Kidney epithelial cell (primary cell): Measurements from ENCODE around the gene PAMR1. TPM values are rescaled to one million over a fixed set of nuclear protein-coding genes. Genes with fewer than 3 reads are reported as not detected.

ENCODE experiments used
- DNase-seq: peaks from one replicate; pipeline ENCODE4 v3.0.0-alpha.2; 2010; ENCODE audit warnings: low read depth
- H3K27me3 ChIP-seq: 2 replicates; pipeline ENCODE4 v1.6.0; 2011; ENCODE audit warnings: low read length; ENCODE audit not compliant: control insufficient read depth, insufficient read depth
- H3K36me3 ChIP-seq: 2 replicates; pipeline ENCODE4 v1.5.1; 2011; ENCODE audit warnings: low read length; ENCODE audit not compliant: control insufficient read depth, insufficient read depth
- H3K4me3 ChIP-seq: 2 replicates; pipeline ENCODE4 v1.5.1; 2011; ENCODE audit warnings: low read depth, mild to moderate bottlenecking, control low read depth, low read length
- CTCF ChIP-seq: IDR thresholded peaks from 2 replicates; pipeline ENCODE4 v1.5.1; 2011; ENCODE audit warnings: mild to moderate bottlenecking, moderate library complexity, low read length, control low read depth, inconsistent platforms; ENCODE audit not compliant: insufficient read depth, poor library complexity, severe bottlenecking
- total RNA-seq: library from RNA; depleted of rRNA; stranded (reverse); fragments of >200 nt; gene quantifications from 2 replicates; pipeline ENCODE4 v1.2.3, GENCODE V29; 2015

Gene PAMR1
- total RNA-seq, 1 donor from 2014 or later, result 0.84 TPM

DNA sequence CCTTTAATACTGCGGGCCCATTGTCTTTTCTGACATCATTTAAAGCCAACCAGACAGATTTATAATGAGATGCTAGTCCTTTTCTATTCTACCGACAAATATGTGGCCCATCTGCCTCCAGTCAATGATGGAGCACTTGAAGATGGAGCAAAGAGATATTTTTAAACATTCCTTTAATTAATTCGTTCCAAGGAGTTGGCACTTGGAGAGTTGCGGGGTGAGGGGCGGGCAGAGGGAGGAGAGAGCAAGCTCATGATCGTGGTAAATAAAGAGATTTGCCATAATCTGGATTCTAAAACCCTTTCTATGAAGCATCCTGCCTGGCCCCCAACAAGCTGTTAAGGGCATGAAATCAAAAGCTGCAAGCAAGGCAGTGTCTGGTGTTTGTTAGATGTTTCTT is 111.1 kb downstream of the PAMR1 start:
- Histone ChIP-seq H3K27me3 (peaks cover 44% of the 10 kb centered on the region), H3K36me3 (no peaks in the 10 kb centered on the region), H3K4me3 (no peak overlapping the region)
- DNase-seq, result no peak
- TF ChIP-seq CTCF, result no peak

- H3K4me3 ChIP-seq, result no peak overlapping the region
- no peaks in the 10 kb centered on the region for H3K36me3 ChIP-seq
- no peak for TF ChIP-seq CTCF
- no peak for DNase-seq
- H3K27me3 ChIP-seq, result peaks cover 37% of the 10 kb centered on the region
These were observed 111.8 kb downstream of the PAMR1 start for GRCh38 chr11:35413598-35413997.

- H3K27me3 ChIP-seq, result peaks cover 24% of the 10 kb centered on the region
- no peak for DNase-seq
- H3K4me3 ChIP-seq, result no peak overlapping the region
- peak; percentile 51 for TF ChIP-seq CTCF
- no peaks in the 10 kb centered on the region for H3K36me3 ChIP-seq
These were observed 113.1 kb downstream of the PAMR1 start for GRCh38 chr11:35412285-35412684.

GRCh38 chr11:35407041-35407440 is 118.4 kb downstream of the PAMR1 start:
- no peak for TF ChIP-seq CTCF
- H3K27me3 ChIP-seq, result peaks cover 2% of the 10 kb centered on the region

GRCh38 chr11:35404388-35404775 is 121.0 kb downstream of the PAMR1 start:
- H3K27me3 ChIP-seq, result no peaks in the 10 kb centered on the region
- no peaks in the 10 kb centered on the region for H3K36me3 ChIP-seq
- DNase-seq, result no peak
- peak; percentile 44 for TF ChIP-seq CTCF
- H3K4me3 ChIP-seq, result no peak overlapping the region

More at GRCh38 chr11:35407041-35407440, 118.4 kb downstream of the PAMR1 start:
- DNase-seq, result no peak
- no peak overlapping the region for H3K4me3 ChIP-seq
- no peaks in the 10 kb centered on the region for H3K36me3 ChIP-seq

DNA sequence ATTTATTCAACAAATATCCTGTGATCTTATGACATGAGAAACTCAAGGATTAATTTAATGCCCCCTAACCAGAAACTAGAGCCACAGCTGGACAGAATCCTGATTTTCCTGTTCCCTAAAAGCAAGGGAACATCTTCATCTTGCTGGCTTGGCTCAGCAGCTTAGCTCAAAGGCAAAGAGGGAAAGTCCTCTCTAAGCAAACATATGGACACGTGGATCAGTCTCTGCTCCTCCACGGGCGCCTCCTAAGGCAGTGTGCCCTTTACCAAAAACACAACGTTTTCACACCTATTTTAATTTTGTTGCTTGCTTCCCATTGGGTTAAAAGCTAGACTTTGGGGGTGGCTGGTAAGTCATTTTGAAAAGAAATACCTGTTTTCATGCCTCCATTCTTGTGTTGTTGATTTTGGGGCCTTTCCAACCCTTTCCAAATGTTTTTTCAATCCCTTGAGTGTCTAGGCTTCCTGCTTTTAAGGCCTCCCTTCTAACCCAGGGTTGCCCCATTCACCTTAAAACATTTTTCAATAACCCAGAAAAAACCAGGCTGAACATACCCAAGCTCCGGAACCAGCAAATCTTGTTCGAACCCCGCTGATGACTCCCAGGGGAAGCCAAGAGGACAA is 121.5 kb downstream of the PAMR1 start:
- H3K36me3 ChIP-seq, result no peaks in the 10 kb centered on the region
- no peak for TF ChIP-seq CTCF
- H3K4me3 ChIP-seq, result no peak overlapping the region
- H3K27me3 ChIP-seq, result no peaks in the 10 kb centered on the region
- DNase-seq, result no peak
